ENCODE measurements around the gene KIF26B. TPM values are rescaled to one million over a fixed set of nuclear protein-coding genes. Genes with fewer than 3 reads are reported as not detected.
A peak's percentile ranks its signal among the peaks of the same experiment; 100 is the strongest.

The KIF26B gene
- polyA plus RNA-seq, 1 of the 3 experiments (the other 2 are of a cell fraction) = 2.6 TPM

DNA sequence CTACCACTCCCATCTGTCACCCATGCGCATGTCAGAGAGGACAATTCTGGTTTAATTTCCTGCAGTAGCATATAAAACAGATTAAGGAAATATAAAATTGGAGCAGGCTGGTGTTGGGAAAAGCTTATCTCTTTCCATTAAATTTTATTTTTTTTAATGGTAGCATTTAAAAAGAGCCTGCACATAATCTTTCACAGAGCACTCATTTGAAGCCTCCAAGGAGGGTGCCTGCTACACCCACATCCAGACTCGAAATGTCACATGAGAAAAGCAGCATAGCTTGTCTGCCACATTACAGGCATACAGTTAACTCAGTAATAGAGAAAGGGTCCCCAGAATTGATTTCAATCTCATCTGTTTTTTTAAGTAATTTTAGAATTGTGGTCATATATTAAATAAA, 599.0 kb downstream of the KIF26B start (continued):
- TF ChIP-seq MXI1 (IDR thresholded peaks at IDR 0.05; ENCODE audit: low read depth, low read length) (peak; percentile 72; the same call in 1 of the 2 replicates), FOXJ3 (CRISPR knock-in tag; IDR thresholded peaks at IDR 0.05) (no peak), CHD2 (IDR thresholded peaks at IDR 0.05; ENCODE audit: low read length, partially characterized antibody) (peak; percentile 57), RXRA (IDR thresholded peaks at IDR 0.05; ENCODE audit: borderline replicate concordance, low read depth) (no peak)
- TF ChIP-seq, protein P1, sequence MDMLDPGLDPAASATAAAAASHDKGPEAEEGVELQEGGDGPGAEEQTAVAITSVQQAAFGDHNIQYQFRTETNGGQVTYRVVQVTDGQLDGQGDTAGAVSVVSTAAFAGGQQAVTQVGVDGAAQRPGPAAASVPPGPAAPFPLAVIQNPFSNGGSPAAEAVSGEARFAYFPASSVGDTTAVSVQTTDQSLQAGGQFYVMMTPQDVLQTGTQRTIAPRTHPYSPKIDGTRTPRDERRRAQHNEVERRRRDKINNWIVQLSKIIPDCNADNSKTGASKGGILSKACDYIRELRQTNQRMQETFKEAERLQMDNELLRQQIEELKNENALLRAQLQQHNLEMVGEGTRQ (IDR thresholded peaks at IDR 0.05; ENCODE audit: borderline replicate concordance, low read depth, low read length) = no peak

DNA sequence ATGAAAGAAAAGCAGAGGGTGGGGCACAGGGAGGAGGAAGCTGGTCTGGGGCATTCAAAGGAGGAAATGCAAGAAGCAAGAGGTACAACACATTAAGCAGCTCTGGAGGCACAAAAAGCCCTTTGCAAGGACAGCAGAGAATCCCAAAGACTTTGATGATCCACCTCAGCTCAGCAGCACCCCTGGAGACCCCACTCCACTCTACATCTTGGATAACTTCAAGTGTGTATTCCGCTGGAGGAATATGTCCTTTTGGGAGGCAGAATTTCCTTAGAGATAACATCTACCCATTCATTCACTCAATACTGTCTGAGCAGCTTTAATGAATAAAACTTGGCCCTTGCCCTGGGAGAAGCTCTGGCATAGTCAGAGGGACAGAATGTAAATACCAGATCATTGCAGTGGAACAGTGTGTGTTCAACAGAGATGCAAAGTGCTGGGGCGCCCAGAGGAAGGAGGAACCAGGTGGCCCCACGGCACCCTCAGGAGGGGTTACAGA, 599.7 kb downstream of the KIF26B start:
- no peaks in the 10 kb centered on the region for H3K79me2 ChIP-seq (ENCODE audit: insufficient read depth)
- ChIA-PET POLR2A (interaction anchor here (0.6 to 2.0 kb wide), 5 partner anchors 10 to 600 kb away, joined by 3 to 19 read pairs (median 3); partner anchors contain the start of gene KIF26B), CTCF (interaction anchor here (0.7 to 2.6 kb wide), 8 partner anchors 37 to 601 kb away, joined by 3 to 13 read pairs (median 3); no protein-coding TSS in a partner anchor)
- no peak overlapping the region for H3K4me2 ChIP-seq
- H3F3A ChIP-seq (replicated peaks; ENCODE audit: insufficient read depth) = peaks cover 4% of the 10 kb centered on the region
- H3K36me3 ChIP-seq (replicated peaks in 1 of 2; ENCODE audit: control insufficient read depth in 1 of 2, insufficient read depth in 2 of 2, low read length in 1 of 2) = peaks cover 0 to 2% of the 10 kb centered on the region in 2 experiments
- DNase-seq = no peak
- H4K20me1 ChIP-seq (ENCODE audit: insufficient read depth) = no peaks in the 10 kb centered on the region
- H3K4me3 ChIP-seq (ENCODE audit: low read depth in 2 of 2, low read length in 1 of 2) = no peak overlapping the region
- TF ChIP-seq GATA2 (CRISPR knock-in tag; IDR thresholded peaks at IDR 0.05) = peak; percentile 57
- TF ChIP-seq MXI1 (IDR thresholded peaks at IDR 0.05; ENCODE audit: low read depth, low read length) = no peak
- peak; percentile 17; the same call in 1 of the 2 replicates for TF ChIP-seq NFIC (IDR thresholded peaks at IDR 0.05; ENCODE audit: borderline replicate concordance)
- TF ChIP-seq EP300 (IDR thresholded peaks at IDR 0.05; ENCODE audit: borderline replicate concordance in 1 of 2, low read depth in 1 of 2, low read length in 1 of 2) = peak in 1 of 2 experiments; percentile 60; a peak in 2 of 4 replicates
- TF ChIP-seq FOXJ3 (CRISPR knock-in tag; IDR thresholded peaks at IDR 0.05) = 0 out of 2 replicates have a peak, but pooled peaks have one; percentile 16
- H3K9ac ChIP-seq = no peak overlapping the region
- peak overlapping the region; percentile 25 to 97; a peak in 3 of 4 replicates for H3K27ac ChIP-seq (ENCODE audit: low read depth in 2 of 2, low read length in 1 of 2)
- H3K9me3 ChIP-seq = no peaks in the 10 kb centered on the region
- WGBS (ENCODE audit: low lambda C conversion rate) = 52% methylated on average over 3 of the region's 3 CpGs
- H3K4me1 ChIP-seq (ENCODE audit: control insufficient read depth in 1 of 2, insufficient read depth in 2 of 2, low read depth in 1 of 2, low read length in 1 of 2) = peaks cover 7 to 43% of the 10 kb centered on the region in 2 experiments; a peak in 3 of 4 replicates
- no peaks in the 10 kb centered on the region for H3K27me3 ChIP-seq (ENCODE audit: insufficient read depth)
- H3K9me2 ChIP-seq = no peaks in the 10 kb centered on the region
- H2AFZ ChIP-seq (ENCODE audit: low read depth) = no peak overlapping the region

Small RNAs within 50 kb of the gene (small RNA-seq; reads per million reads assigned to genes)
- gene DNAJC19P8 = 0 reads per million in 7 experiments
- gene RNU1-132P = 0 to 0.06 (median 0) reads per million in 7 experiments

Measured in SK-N-SH (cell line).